GM23338 (cell line): Measurements from ENCODE around the gene URI1. TPM values are rescaled to one million over a fixed set of nuclear protein-coding genes. Genes with fewer than 3 reads are reported as not detected.

Source experiments
- ATAC-seq: fragments of 200-7000 bp; cut with Tn5 transposase; 3 replicates; pipeline ENCODE4 v1.9.1; 2020
- DNase-seq: peaks from one replicate; pipeline ENCODE4 v3.0.0-alpha.2; 2015; ENCODE audit warnings: low spot score
- H2AFZ ChIP-seq: fragments of 200-600 bp; sonication (generic); 2 replicates; pipeline ENCODE4 v1.8.0; 2016; ENCODE audit warnings: antibody characterized with exemption, mild to moderate bottlenecking, moderate library complexity
- H3F3A ChIP-seq: fragments of 200-600 bp; sonication (generic); replicated peaks from 2 replicates; pipeline ENCODE4 v1.8.0; 2017; ENCODE audit warnings: antibody characterized with exemption, mixed run types, low read depth
- H3K27ac ChIP-seq: fragments of 200-600 bp; sonication (generic); 2 replicates; pipeline ENCODE4 v1.6.1; 2016; ENCODE audit warnings: low read depth
- H3K27me3 ChIP-seq: fragments of 200-600 bp; sonication (generic); 2 replicates; pipeline ENCODE4 v1.8.0; 2016; ENCODE audit warnings: mild to moderate bottlenecking, mixed run types, moderate library complexity; ENCODE audit not compliant: insufficient read depth
- H3K36me3 ChIP-seq: fragments of 200-600 bp; sonication (generic); 2 replicates; pipeline ENCODE4 v1.8.0; 2016; ENCODE audit warnings: mild to moderate bottlenecking; ENCODE audit not compliant: insufficient read depth
- H3K4me1 ChIP-seq: fragments of 200-600 bp; sonication (generic); 2 replicates; pipeline ENCODE4 v1.8.0; 2016; ENCODE audit warnings: mild to moderate bottlenecking, moderate library complexity; ENCODE audit not compliant: insufficient read depth
- H3K4me2 ChIP-seq: fragments of 200-600 bp; sonication (generic); 2 replicates; pipeline ENCODE4 v1.7.1; 2017; ENCODE audit warnings: mixed run types
- H3K4me3 ChIP-seq: fragments of 200-600 bp; sonication (generic); 2 replicates; pipeline ENCODE4 v1.6.1; 2016; ENCODE audit warnings: mixed run types
- H3K79me2 ChIP-seq: fragments of 200-600 bp; sonication (generic); replicated peaks from 2 replicates; pipeline ENCODE4 v1.8.0; 2017; ENCODE audit warnings: mild to moderate bottlenecking; ENCODE audit not compliant: insufficient read depth
- H3K9me2 ChIP-seq: fragments of 200-600 bp; sonication (generic); 2 replicates; pipeline ENCODE4 v1.8.0; 2017; ENCODE audit not compliant: insufficient read depth
- H4K20me1 ChIP-seq: fragments of 200-600 bp; sonication (generic); replicated peaks from 2 replicates; pipeline ENCODE4 v1.8.0; 2017; ENCODE audit warnings: mild to moderate bottlenecking; ENCODE audit not compliant: insufficient read depth
- H3K27ac Mint-ChIP-seq: 2 replicates; pipeline ENCODE4 v1.8.0; 2020; ENCODE audit warnings: inconsistent platforms, mild to moderate bottlenecking, moderate library complexity, mixed read lengths
- H3K27me3 Mint-ChIP-seq: 3 replicates; pipeline ENCODE4 v1.8.0; 2022; ENCODE audit warnings: low read depth, mild to moderate bottlenecking, moderate library complexity, mixed read lengths, inconsistent platforms; ENCODE audit not compliant: insufficient read depth, poor library complexity
- H3K36me3 Mint-ChIP-seq: 3 replicates; pipeline ENCODE4 v1.8.0; 2021; ENCODE audit warnings: low read depth, mild to moderate bottlenecking, inconsistent platforms, moderate library complexity, mixed read lengths
- H3K4me1 Mint-ChIP-seq: 3 replicates; pipeline ENCODE4 v1.8.0; 2020; ENCODE audit warnings: mild to moderate bottlenecking, inconsistent platforms, mixed read lengths
- H3K4me3 Mint-ChIP-seq: 3 replicates; pipeline ENCODE4 v1.8.0; 2021; ENCODE audit warnings: moderate library complexity, mild to moderate bottlenecking, inconsistent platforms, mixed read lengths
- H3K9me3 Mint-ChIP-seq: 3 replicates; pipeline ENCODE4 v1.8.0; 2020; ENCODE audit warnings: moderate library complexity, mild to moderate bottlenecking, inconsistent platforms, mixed read lengths
- CREB1 ChIP-seq: fragments of 250-450 bp; sonication (Bioruptor Pico); IDR thresholded peaks from 2 replicates; pipeline ENCODE4 v1.5.0; 2020; ENCODE audit warnings: low read depth, mild to moderate bottlenecking, moderate library complexity
- ETS1 ChIP-seq: IDR thresholded peaks from 2 replicates; pipeline ENCODE4 v1.6.1; 2016; ENCODE audit warnings: antibody characterized with exemption
- EZH2 ChIP-seq: fragments of 200-600 bp; sonication (generic); IDR thresholded peaks from one replicate; pipeline ENCODE4 v1.8.0; 2017; ENCODE audit warnings: antibody characterized with exemption, mild to moderate bottlenecking, low read depth; ENCODE audit not compliant: unreplicated experiment
- EZH2phosphoT487 ChIP-seq: fragments of 200-600 bp; sonication (generic); IDR thresholded peaks from one replicate; pipeline ENCODE4 v1.8.1; 2018; ENCODE audit warnings: antibody characterized with exemption; ENCODE audit not compliant: unreplicated experiment
- JUNB ChIP-seq: IDR thresholded peaks from one replicate; pipeline ENCODE4 v1.6.1; 2016; ENCODE audit warnings: antibody characterized with exemption; ENCODE audit not compliant: unreplicated experiment
- NANOG ChIP-seq: IDR thresholded peaks from 2 replicates; pipeline ENCODE4 v1.6.1; 2016; ENCODE audit warnings: antibody characterized with exemption, borderline replicate concordance
- POLR2AphosphoS5 ChIP-seq: IDR thresholded peaks from 2 replicates; pipeline ENCODE4 v1.6.1; 2016; ENCODE audit warnings: antibody characterized with exemption, low read depth
- REST ChIP-seq: IDR thresholded peaks from one replicate; pipeline ENCODE4 v1.6.1; 2018; ENCODE audit warnings: antibody characterized with exemption; ENCODE audit not compliant: unreplicated experiment
- STAT1 ChIP-seq: IDR thresholded peaks from one replicate; pipeline ENCODE4 v1.6.1; 2016; ENCODE audit warnings: antibody characterized with exemption; ENCODE audit not compliant: unreplicated experiment
- ZNF114 ChIP-seq: fragments of 250-450 bp; sonication (Bioruptor Pico); IDR thresholded peaks from 2 replicates; pipeline ENCODE4 v1.5.0; 2020; ENCODE audit warnings: mild to moderate bottlenecking, moderate library complexity
- ZNF331 ChIP-seq: fragments of 250-450 bp; sonication (Bioruptor Pico); IDR thresholded peaks from 2 replicates; pipeline ENCODE4 v1.5.0; 2020; ENCODE audit warnings: low read depth, mild to moderate bottlenecking, moderate library complexity
- ZNF462 ChIP-seq: fragments of 250-450 bp; sonication (Bioruptor Pico); IDR thresholded peaks from 2 replicates; pipeline ENCODE4 v1.5.0; 2020; ENCODE audit warnings: mild to moderate bottlenecking, moderate library complexity
- polyA plus RNA-seq: library from polyadenylated mRNA; unstranded; fragments of >200 nt; fragmentation: Nextera tagmentation; extraction: Ambion mirVana; gene quantifications from 2 replicates; pipeline ENCODE4 v1.2.1, GENCODE V29; 2016
- total RNA-seq: library from RNA; depleted of rRNA; stranded (reverse); fragments of >200 nt; shearing (Covaris generic); gene quantifications from 2 replicates; pipeline ENCODE4 v1.2.3, GENCODE V29; 2014
- TF ChIP-seq, protein P1 (sequence below), 2 experiments: fragments of 200-600 bp in 1 of 2; sonication (generic) in 1 of 2; conservative IDR thresholded peaks; 2 replicates each; pipeline versions ENCODE4 v1.5.1 to v1.6.1; 2016 to 2017; ENCODE audit warnings: antibody characterized with exemption in 2 of 2, low read depth in 2 of 2, mild to moderate bottlenecking in 2 of 2, moderate library complexity in 1 of 2

The URI1 gene
- total and polyA plus RNA-seq, 2 experiments from 2014 or later: 27.6 to 68.4 TPM

- Histone ChIP-seq H3K4me1 (peaks cover 9% of the 10 kb centered on the region; the same call in 1 of the 2 replicates), H4K20me1 (no peaks in the 10 kb centered on the region), H3K9me2 (no peaks in the 10 kb centered on the region), H3K36me3 (no peaks in the 10 kb centered on the region), H3K79me2 (no peaks in the 10 kb centered on the region), H3K27ac (no peak overlapping the region), H3K27me3 (no peaks in the 10 kb centered on the region), H3K4me2 (no peak overlapping the region), H2AFZ (no peak overlapping the region), H3K4me3 (no peak overlapping the region), H3F3A (no peaks in the 10 kb centered on the region)
- Mint-ChIP-seq H3K27me3 (peaks cover 2% of the 10 kb centered on the region), H3K4me1 (peaks cover 11% of the 10 kb centered on the region; the same call in 2 of the 3 replicates), H3K36me3 (no peaks in the 10 kb centered on the region), H3K9me3 (no peaks in the 10 kb centered on the region), H3K4me3 (no peak overlapping the region), H3K27ac (no peak overlapping the region)
- TF ChIP-seq ZNF114 (no peak), POLR2AphosphoS5 (no peak), ZNF331 (CRISPR knock-in tag) (no peak), EZH2 (no peak), JUNB (no peak), ETS1 (no peak), STAT1 (no peak), CREB1 (CRISPR knock-in tag) (no peak), REST (no peak), NANOG (no peak), EZH2phosphoT487 (no peak), ZNF462 (CRISPR knock-in tag) (no peak)
- TF ChIP-seq, protein P1, sequence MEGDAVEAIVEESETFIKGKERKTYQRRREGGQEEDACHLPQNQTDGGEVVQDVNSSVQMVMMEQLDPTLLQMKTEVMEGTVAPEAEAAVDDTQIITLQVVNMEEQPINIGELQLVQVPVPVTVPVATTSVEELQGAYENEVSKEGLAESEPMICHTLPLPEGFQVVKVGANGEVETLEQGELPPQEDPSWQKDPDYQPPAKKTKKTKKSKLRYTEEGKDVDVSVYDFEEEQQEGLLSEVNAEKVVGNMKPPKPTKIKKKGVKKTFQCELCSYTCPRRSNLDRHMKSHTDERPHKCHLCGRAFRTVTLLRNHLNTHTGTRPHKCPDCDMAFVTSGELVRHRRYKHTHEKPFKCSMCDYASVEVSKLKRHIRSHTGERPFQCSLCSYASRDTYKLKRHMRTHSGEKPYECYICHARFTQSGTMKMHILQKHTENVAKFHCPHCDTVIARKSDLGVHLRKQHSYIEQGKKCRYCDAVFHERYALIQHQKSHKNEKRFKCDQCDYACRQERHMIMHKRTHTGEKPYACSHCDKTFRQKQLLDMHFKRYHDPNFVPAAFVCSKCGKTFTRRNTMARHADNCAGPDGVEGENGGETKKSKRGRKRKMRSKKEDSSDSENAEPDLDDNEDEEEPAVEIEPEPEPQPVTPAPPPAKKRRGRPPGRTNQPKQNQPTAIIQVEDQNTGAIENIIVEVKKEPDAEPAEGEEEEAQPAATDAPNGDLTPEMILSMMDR (conservative IDR thresholded peaks at IDR 0.05; ENCODE audit: low read depth in 2 of 2): no peak
- no peak for ATAC-seq
- DNase-seq: no peak
These were observed 16.0 kb upstream of the URI1 start for GRCh38 chr19:29926031-29926430.
